B cell (primary cell): ENCODE data around the gene DUT. TPM values are rescaled to one million over a fixed set of nuclear protein-coding genes. Genes with fewer than 3 reads are reported as not detected.

Source experiments
- ATAC-seq: fragments of 200-7000 bp; cut with Tn5 transposase; one replicate; pipeline ENCODE4 v1.10.0; 2021; ENCODE audit warnings: low read depth, mild to moderate bottlenecking, moderate number of reproducible peaks, moderate library complexity
- CTCF ChIA-PET: fragments of 350-600 bp; sonication (Branson Sonifier 250); formaldehyde crosslinking; loops from one replicate; lab custom pipeline; 2021; ENCODE audit warnings: antibody characterized with exemption, inconsistent platforms; lab: Charles Lee
- POLR2A ChIA-PET: fragments of 350-600 bp; sonication (Branson Sonifier 250); formaldehyde crosslinking; loops from one replicate; lab custom pipeline; 2021; ENCODE audit warnings: antibody characterized with exemption; lab: Charles Lee
- DNase-seq: peaks from one replicate; pipeline ENCODE4 v3.0.0; 2013
- H2AFZ ChIP-seq: 2 replicates; pipeline ENCODE4 v1.6.1; 2012; ENCODE audit warnings: mild to moderate bottlenecking, low read depth, low read length; ENCODE audit not compliant: insufficient read depth, poor library complexity, severe bottlenecking
- H3K27ac ChIP-seq, 2 donors: 1 replicate in 1 of 2; 2 replicates in 1 of 2; pipeline ENCODE4 v1.5.1; 2012 to 2013; ENCODE audit warnings: low read length in 2 of 2, mild to moderate bottlenecking in 2 of 2, moderate library complexity in 1 of 2
- H3K27me3 ChIP-seq, 4 experiments: fragments of 200-600 bp in 1 of 4; sonication (generic) in 1 of 4; replicated peaks in 1 of 4; 1 replicate in 2 of 4; 2 replicates in 2 of 4; pipeline versions ENCODE4 v1.6.1 to v1.7.0; 2013 to 2016; ENCODE audit warnings: low read length in 3 of 4, mild to moderate bottlenecking in 2 of 4, mixed read lengths in 1 of 4, moderate library complexity in 1 of 4; ENCODE audit not compliant: insufficient read depth in 4 of 4, control insufficient read depth in 3 of 4; ENCODE audit errors: control extremely low read depth in 1 of 4
- H3K36me3 ChIP-seq, 2 experiments: replicated peaks in 1 of 2; 1 replicate in 1 of 2; 2 replicates in 1 of 2; pipeline versions ENCODE4 v1.6.1 to v1.7.1; 2013; ENCODE audit warnings: low read length in 1 of 2; ENCODE audit not compliant: insufficient read depth in 2 of 2, control insufficient read depth in 1 of 2; ENCODE audit errors: control extremely low read depth in 1 of 2, extremely low read depth in 1 of 2
- H3K4me1 ChIP-seq, 2 donors: fragments of 200-600 bp in 1 of 2; sonication (generic) in 1 of 2; 1 replicate in 1 of 2; 2 replicates in 1 of 2; pipeline versions ENCODE4 v1.5.1 to v1.6.1; 2013 to 2017; ENCODE audit warnings: low read length in 2 of 2; ENCODE audit not compliant: control insufficient read depth in 2 of 2, insufficient read depth in 2 of 2
- H3K4me2 ChIP-seq: replicated peaks from 2 replicates; pipeline ENCODE3; 2012; ENCODE audit warnings: mild to moderate bottlenecking, low read depth, low read length; ENCODE audit not compliant: poor library complexity, severe bottlenecking
- H3K4me3 ChIP-seq, 5 experiments: fragments of 200-600 bp in 1 of 5; sonication (generic) in 1 of 5; 1 replicate in 3 of 5; 2 replicates in 2 of 5; pipeline versions ENCODE4 v1.5.1 to v1.7.0; 2011 to 2016; ENCODE audit warnings: low read length in 4 of 5, mild to moderate bottlenecking in 4 of 5, low read depth in 2 of 5, control low read depth in 1 of 5, moderate library complexity in 1 of 5; ENCODE audit not compliant: insufficient read depth in 1 of 5; ENCODE audit errors: control extremely low read depth in 1 of 5, extremely low read depth in 1 of 5
- H3K79me2 ChIP-seq: fragments of 200-600 bp; sonication (generic); one replicate; pipeline ENCODE4 v1.6.0; 2016; ENCODE audit warnings: low read length; ENCODE audit not compliant: control insufficient read depth, insufficient read depth
- H3K9ac ChIP-seq: fragments of 200-600 bp; sonication (generic); 2 replicates; pipeline ENCODE4 v1.6.1; 2017; ENCODE audit warnings: mild to moderate bottlenecking, low read length, moderate library complexity
- H3K9me3 ChIP-seq, 3 donors: one replicate each; pipeline versions ENCODE4 v1.6.1 to v1.7.1; 2013; ENCODE audit warnings: low read length in 2 of 3; ENCODE audit not compliant: control insufficient read depth in 2 of 3, insufficient read depth in 1 of 3; ENCODE audit errors: control extremely low read depth in 1 of 3
- H4K20me1 ChIP-seq: 2 replicates; pipeline ENCODE4 v1.6.0; 2012; ENCODE audit warnings: mild to moderate bottlenecking, low read length; ENCODE audit not compliant: insufficient read depth, control insufficient read depth, poor library complexity, severe bottlenecking
- H3K27ac Mint-ChIP-seq: one replicate; pipeline ENCODE4 v1.8.0; 2021; ENCODE audit warnings: mixed read lengths
- H3K27me3 Mint-ChIP-seq: one replicate; pipeline ENCODE4 v1.8.0; 2021; ENCODE audit warnings: mixed read lengths
- H3K4me1 Mint-ChIP-seq: one replicate; pipeline ENCODE4 v1.8.0; 2021; ENCODE audit warnings: mixed read lengths
- H3K4me3 Mint-ChIP-seq: one replicate; pipeline ENCODE4 v1.8.0; 2021; ENCODE audit warnings: mixed read lengths
- H3K9me3 Mint-ChIP-seq: one replicate; pipeline ENCODE4 v1.8.0; 2022; ENCODE audit warnings: mixed read lengths; ENCODE audit not compliant: insufficient read depth
- EZH2 ChIP-seq: IDR thresholded peaks from 2 replicates; pipeline ENCODE4 v1.6.1; 2012; ENCODE audit warnings: borderline replicate concordance, low read depth, mild to moderate bottlenecking, moderate library complexity, low read length; ENCODE audit not compliant: insufficient read depth, poor library complexity, severe bottlenecking
- WGBS: methylation state at CpG from one replicate; pipeline ENCODE4 v1.1.5; 2013; ENCODE audit warnings: missing lambda C conversion rate; ENCODE audit not compliant: insufficient coverage; 5-methylcytosine and 5-hydroxymethylcytosine counted together
- intact Hi-C: fragments of 100-400 bp; cut with micrococcal nuclease; formaldehyde crosslinking; loops from one replicate; pipeline ENCODE4 v1.10.0; 2022
- polyA plus RNA-seq: library from polyadenylated mRNA; depleted of rRNA; stranded (reverse); fragments of >200 nt; gene quantifications from 2 replicates; pipeline ENCODE4 v1.2.3, GENCODE V29; 2012
- total RNA-seq, 2 donors: library from RNA; stranded (reverse); fragments of 120-200 nt in 1 of 2; gene quantifications; 1 replicate in 1 of 2; 2 replicates in 1 of 2; pipeline versions ENCODE4 v1.2.3 to v1.2.4, GENCODE V29; 2013 to 2022
- TF ChIP-seq, protein P1 (sequence below): fragments of 200-600 bp; IDR thresholded peaks from one replicate; pipeline ENCODE4 v1.8.0; 2022; ENCODE audit warnings: antibody characterized with exemption, mild to moderate bottlenecking

The DUT gene
- total and polyA plus RNA-seq, 2 donors (not counting 1 experiment from before 2014, with no cell fraction given), result 59.5 to 84.7 TPM

DNA sequence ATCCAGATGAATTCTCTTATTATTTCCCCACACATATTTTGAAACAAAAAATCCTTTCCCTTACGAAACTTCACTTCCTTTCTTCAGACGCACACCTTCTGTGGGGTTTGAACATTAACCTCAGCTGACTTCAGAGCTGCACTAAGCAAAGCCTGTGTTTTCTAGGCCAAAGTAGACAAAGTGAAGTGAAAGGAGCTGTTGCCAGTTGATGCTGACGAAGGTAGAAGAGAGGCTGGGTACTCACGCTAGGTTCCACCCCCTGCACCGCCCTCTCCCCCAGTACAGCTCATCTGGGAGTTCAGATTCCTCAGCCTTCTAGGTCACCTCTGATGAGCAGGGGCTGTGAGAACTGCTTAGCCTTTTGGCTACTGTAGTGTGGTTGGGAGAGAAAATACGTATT, 24.1 kb downstream of the DUT start:
- TF ChIP-seq, protein P1, sequence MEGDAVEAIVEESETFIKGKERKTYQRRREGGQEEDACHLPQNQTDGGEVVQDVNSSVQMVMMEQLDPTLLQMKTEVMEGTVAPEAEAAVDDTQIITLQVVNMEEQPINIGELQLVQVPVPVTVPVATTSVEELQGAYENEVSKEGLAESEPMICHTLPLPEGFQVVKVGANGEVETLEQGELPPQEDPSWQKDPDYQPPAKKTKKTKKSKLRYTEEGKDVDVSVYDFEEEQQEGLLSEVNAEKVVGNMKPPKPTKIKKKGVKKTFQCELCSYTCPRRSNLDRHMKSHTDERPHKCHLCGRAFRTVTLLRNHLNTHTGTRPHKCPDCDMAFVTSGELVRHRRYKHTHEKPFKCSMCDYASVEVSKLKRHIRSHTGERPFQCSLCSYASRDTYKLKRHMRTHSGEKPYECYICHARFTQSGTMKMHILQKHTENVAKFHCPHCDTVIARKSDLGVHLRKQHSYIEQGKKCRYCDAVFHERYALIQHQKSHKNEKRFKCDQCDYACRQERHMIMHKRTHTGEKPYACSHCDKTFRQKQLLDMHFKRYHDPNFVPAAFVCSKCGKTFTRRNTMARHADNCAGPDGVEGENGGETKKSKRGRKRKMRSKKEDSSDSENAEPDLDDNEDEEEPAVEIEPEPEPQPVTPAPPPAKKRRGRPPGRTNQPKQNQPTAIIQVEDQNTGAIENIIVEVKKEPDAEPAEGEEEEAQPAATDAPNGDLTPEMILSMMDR, result no peak
- no peak for TF ChIP-seq EZH2

DNA sequence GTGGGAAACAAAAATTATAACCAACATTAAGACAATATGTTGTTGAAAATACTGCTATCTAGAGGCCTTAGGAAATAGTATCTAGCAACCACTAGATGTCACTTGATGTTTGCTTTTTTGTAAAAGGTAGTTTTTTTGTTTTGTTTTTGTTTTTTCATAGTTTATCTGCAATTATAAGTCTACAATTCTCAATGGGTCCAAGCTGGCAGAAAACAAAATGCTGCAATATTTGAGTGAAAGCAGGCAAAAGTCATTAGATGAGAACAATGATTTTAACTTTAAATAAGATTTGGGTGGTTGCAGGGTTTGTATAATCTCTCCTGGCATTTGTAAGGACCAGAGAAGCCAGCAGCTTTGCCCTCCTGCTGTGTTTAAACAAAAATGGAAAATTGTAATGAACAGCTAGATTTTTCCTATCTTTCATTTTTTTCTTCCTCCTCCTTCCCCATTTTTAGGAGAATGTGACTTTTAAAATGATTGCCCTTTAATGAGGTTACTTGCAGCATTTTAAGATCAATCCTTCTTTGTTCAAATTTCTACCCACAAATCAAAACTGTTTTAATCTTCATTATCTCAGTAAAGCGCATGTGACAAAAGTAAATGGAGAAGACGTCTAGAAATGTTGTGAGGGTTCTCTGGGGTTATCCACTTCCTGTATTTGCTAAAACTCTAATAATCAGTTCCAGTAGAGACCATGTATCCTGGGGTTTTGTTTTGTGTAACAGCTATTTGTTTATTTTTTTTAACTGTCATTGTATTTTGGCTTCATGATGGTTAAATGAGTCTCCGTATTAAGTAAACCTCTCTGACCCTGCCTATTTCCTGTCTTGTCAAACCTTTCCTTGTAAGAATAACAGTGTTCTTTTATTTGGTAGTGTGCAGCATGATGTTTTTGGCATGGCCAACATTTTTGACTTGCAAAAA, 27.3 kb downstream of the DUT start:
- Histone ChIP-seq H3K36me3 (no peaks in the 10 kb centered on the region), H3K27me3 (no peaks in the 10 kb centered on the region), H3K4me1 (no peaks in the 10 kb centered on the region), H3K27ac (no peak overlapping the region), H3K4me3 (no peak overlapping the region), H3K4me2 (no peak overlapping the region), H4K20me1 (no peaks in the 10 kb centered on the region), H3K9me3 (no peaks in the 10 kb centered on the region), H2AFZ (peak overlapping the region; percentile 20), H3K9ac (no peak overlapping the region), H3K79me2 (no peaks in the 10 kb centered on the region)
- WGBS, result no CpG with 5 or more reads among the region's 3 CpGs
- Mint-ChIP-seq H3K27me3 (no peaks in the 10 kb centered on the region), H3K27ac (no peak overlapping the region), H3K4me3 (no peak overlapping the region), H3K9me3 (no peaks in the 10 kb centered on the region), H3K4me1 (peaks cover 8% of the 10 kb centered on the region)
- DNase-seq (no peak), ATAC-seq (no peak)
- intact Hi-C loops, result loop anchor here (10.0 kb wide), 2 partner anchors 786 to 1786 kb away; no protein-coding TSS in a partner anchor
- POLR2A ChIA-PET, result no interaction called here
- CTCF ChIA-PET, result interaction anchor here (0.9 to 2.5 kb wide), 7 partner anchors 16 to 1064 kb away, joined by 3 to 8 read pairs (median 4); partner anchors contain the start of gene FGF7
- TF ChIP-seq EZH2, result no peak
- TF ChIP-seq, protein P1, result peak; percentile 59

More for the DNA sequence above, 24.1 kb downstream of the DUT start:
- Mint-ChIP-seq H3K4me1 (peaks cover 10% of the 10 kb centered on the region), H3K9me3 (no peaks in the 10 kb centered on the region), H3K27ac (no peak overlapping the region), H3K4me3 (no peak overlapping the region), H3K27me3 (peaks cover 3% of the 10 kb centered on the region)
- H3K4me3 ChIP-seq, result no peak overlapping the region
- no peak overlapping the region for H3K9ac ChIP-seq
- H3K9me3 ChIP-seq, result no peaks in the 10 kb centered on the region
- no peak overlapping the region for H3K27ac ChIP-seq
- ChIA-PET POLR2A (no interaction called here), CTCF (no interaction called here)
- no CpG with 5 or more reads among the region's 6 CpGs for WGBS
- H4K20me1 ChIP-seq, result no peaks in the 10 kb centered on the region
- no peaks in the 10 kb centered on the region for H3K36me3 ChIP-seq
- no peak overlapping the region for H3K4me2 ChIP-seq
- DNase-seq, result no peak
- peaks cover 0 to 2% of the 10 kb centered on the region in 2 donors for H3K4me1 ChIP-seq
- H2AFZ ChIP-seq, result no peak overlapping the region
- intact Hi-C loops, result loop anchor here (10.0 kb wide), 2 partner anchors 789 to 1789 kb away; no protein-coding TSS in a partner anchor
- no peak for ATAC-seq
- no peaks in the 10 kb centered on the region for H3K27me3 ChIP-seq
- H3K79me2 ChIP-seq, result no peaks in the 10 kb centered on the region
